HG03571 (cell line): ENCODE measurements around the gene CMIP.

ENCODE experiments used
- ATAC-seq: cut with Tn5 transposase; IDR thresholded peaks from one replicate; pipeline ENCODE4 v1.9.1; 2021; ENCODE audit not compliant: unreplicated experiment

CMIP gene

GRCh38 chr16:81477697-81478693, 33.4 kb downstream of the CMIP start:
- no peak for ATAC-seq

- peak; percentile 51 for ATAC-seq
Observed at GRCh38 chr16:81478876-81479511, 34.4 kb downstream of the CMIP start.

GRCh38 chr16:81480606-81481206, 36.1 kb downstream of the CMIP start:
- ATAC-seq = no peak

GRCh38 chr16:81481207-81481821, 36.7 kb downstream of the CMIP start:
- peak; percentile 88 for ATAC-seq

- ATAC-seq = no peak
Observed at GRCh38 chr16:81482329-81483063, 37.9 kb downstream of the CMIP start.

GRCh38 chr16:81483064-81483969, 38.7 kb downstream of the CMIP start:
- ATAC-seq = no peak

GRCh38 chr16:81483970-81484595, 39.5 kb downstream of the CMIP start:
- ATAC-seq = no peak

- no peak for ATAC-seq
Observed at GRCh38 chr16:81484908-81485624, 40.5 kb downstream of the CMIP start.

GRCh38 chr16:81485824-81486539, 41.4 kb downstream of the CMIP start:
- no peak for ATAC-seq

- ATAC-seq = no peak
Observed at GRCh38 chr16:81486540-81487061, 42.0 kb downstream of the CMIP start.

GRCh38 chr16:81487301-81487720, 42.7 kb downstream of the CMIP start:
- ATAC-seq = no peak

- no peak for ATAC-seq
Observed at GRCh38 chr16:81488687-81489411, 44.2 kb downstream of the CMIP start.

GRCh38 chr16:81489547-81490267, 45.1 kb downstream of the CMIP start:
- no peak for ATAC-seq

GRCh38 chr16:81491541-81492188, 47.1 kb downstream of the CMIP start:
- no peak for ATAC-seq

GRCh38 chr16:81492311-81492761, 47.7 kb downstream of the CMIP start:
- no peak for ATAC-seq
